Fibroblast of lung (primary cell): Measurements from ENCODE around the gene ATRN. TPM values are rescaled to one million over a fixed set of nuclear protein-coding genes. Genes with fewer than 3 reads are reported as not detected.

Experiments used
- DNase-seq, 2 donors: peaks; one replicate each; pipeline versions ENCODE4 v3.0.0 to v3.0.0-alpha.2; 2010; ENCODE audit warnings: low read depth in 2 of 2
- H2AFZ ChIP-seq: 2 replicates; pipeline ENCODE4 v1.5.1; 2012; ENCODE audit warnings: low read length, control low read depth, inconsistent platforms
- H3K27ac ChIP-seq: 2 replicates; pipeline ENCODE4 v1.5.1; 2011; ENCODE audit warnings: low read length, control low read depth; ENCODE audit not compliant: insufficient read depth
- H3K27me3 ChIP-seq: 2 replicates; pipeline ENCODE4 v1.5.1; 2011; ENCODE audit warnings: mild to moderate bottlenecking, low read length; ENCODE audit not compliant: control insufficient read depth, insufficient read depth
- H3K36me3 ChIP-seq: 2 replicates; pipeline ENCODE4 v1.5.1; 2011; ENCODE audit warnings: low read length; ENCODE audit not compliant: control insufficient read depth, insufficient read depth
- H3K4me1 ChIP-seq: 2 replicates; pipeline ENCODE4 v1.5.1; 2011; ENCODE audit warnings: low read length; ENCODE audit not compliant: control insufficient read depth, insufficient read depth; ENCODE audit errors: extremely low read depth
- H3K4me2 ChIP-seq: 2 replicates; pipeline ENCODE4 v1.5.1; 2011; ENCODE audit warnings: low read length, control low read depth; ENCODE audit not compliant: insufficient read depth; ENCODE audit errors: extremely low read depth
- H3K4me3 ChIP-seq, 4 experiments: fragments of 200-600 bp in 1 of 4; sonication (generic) in 1 of 4; replicated peaks in 1 of 4; 2 replicates each; pipeline ENCODE4 v1.5.1; 2011 to 2016; ENCODE audit warnings: low read length in 4 of 4, low read depth in 3 of 4, mild to moderate bottlenecking in 3 of 4, control low read depth in 2 of 4, inconsistent platforms in 1 of 4, mixed read lengths in 1 of 4; ENCODE audit not compliant: insufficient read depth in 1 of 4; ENCODE audit errors: control extremely low read depth in 1 of 4
- H3K79me2 ChIP-seq: 2 replicates; pipeline ENCODE4 v1.5.1; 2012; ENCODE audit warnings: mild to moderate bottlenecking, low read length, inconsistent platforms; ENCODE audit not compliant: control insufficient read depth, insufficient read depth
- H3K9ac ChIP-seq: 2 replicates; pipeline ENCODE4 v1.5.1; 2011; ENCODE audit warnings: mild to moderate bottlenecking, low read length, control low read depth; ENCODE audit not compliant: insufficient read depth
- H3K9me3 ChIP-seq: 2 replicates; pipeline ENCODE4 v1.5.1; 2012; ENCODE audit warnings: low read depth, low read length; ENCODE audit not compliant: control insufficient read depth, insufficient read depth
- H4K20me1 ChIP-seq: 2 replicates; pipeline ENCODE4 v1.5.1; 2011; ENCODE audit warnings: low read length; ENCODE audit not compliant: control insufficient read depth, insufficient read depth; ENCODE audit errors: extremely low read depth
- EZH2 ChIP-seq: IDR thresholded peaks from 2 replicates; pipeline ENCODE4 v1.5.1; 2012; ENCODE audit warnings: low read length, control low read depth, mild to moderate bottlenecking; ENCODE audit errors: missing control alignments
- polyA plus RNA-seq, 2 donors: library from polyadenylated mRNA; depleted of rRNA in 1 of 2; stranded (reverse) in 1 of 2; unstranded in 1 of 2; fragments of >200 nt; gene quantifications; 2 replicates each; pipeline ENCODE4 v1.2.1, GENCODE V29; 2011 to 2012; ENCODE audit warnings: missing spikeins in 1 of 2
- total RNA-seq: library from RNA; depleted of rRNA; stranded (reverse); fragments of >200 nt; gene quantifications from 2 replicates; pipeline ENCODE4 v1.2.1, GENCODE V29; 2014
- TF ChIP-seq, protein P1 (sequence below), 2 donors: IDR thresholded peaks in 1 of 2; conservative IDR thresholded peaks in 1 of 2; 1 replicate in 1 of 2; 2 replicates in 1 of 2; pipeline ENCODE4 v1.5.1; 2011 to 2012; ENCODE audit warnings: low read length in 2 of 2, control low read depth in 1 of 2, inconsistent platforms in 1 of 2, low read depth in 1 of 2, mild to moderate bottlenecking in 1 of 2

Gene ATRN
- total and polyA plus RNA-seq, 2 donors (not counting 1 experiment from before 2014, with no cell fraction given), result 30.6 to 48.8 TPM

DNA sequence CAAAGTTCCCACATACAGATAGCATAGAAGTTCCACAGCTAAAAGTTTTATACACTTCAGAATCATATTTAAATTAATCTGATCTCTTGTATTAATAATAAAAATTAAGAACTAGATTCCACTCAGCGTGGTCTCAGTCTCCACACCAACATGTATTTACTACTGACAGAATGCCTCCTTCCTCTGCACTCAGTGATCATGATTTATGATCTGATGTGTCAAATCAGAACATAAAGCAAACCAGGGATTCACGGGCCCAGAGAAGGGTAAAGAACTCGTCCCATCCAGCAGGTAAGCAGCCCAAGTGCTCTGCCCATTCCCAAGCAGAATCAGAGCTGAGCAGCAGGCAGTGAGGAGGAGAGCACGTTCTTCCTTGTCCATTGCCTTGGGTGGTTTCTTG, 14.2 kb upstream of the ATRN start:
- Histone ChIP-seq H4K20me1 (no peaks in the 10 kb centered on the region), H3K27me3 (peaks cover 13% of the 10 kb centered on the region), H3K9ac (no peak overlapping the region), H3K79me2 (no peaks in the 10 kb centered on the region), H2AFZ (no peak overlapping the region), H3K9me3 (no peaks in the 10 kb centered on the region), H3K4me3 (no peak overlapping the region), H3K36me3 (no peaks in the 10 kb centered on the region), H3K27ac (no peak overlapping the region), H3K4me2 (no peak overlapping the region), H3K4me1 (no peaks in the 10 kb centered on the region)
- no peak for TF ChIP-seq EZH2
- TF ChIP-seq, protein P1, sequence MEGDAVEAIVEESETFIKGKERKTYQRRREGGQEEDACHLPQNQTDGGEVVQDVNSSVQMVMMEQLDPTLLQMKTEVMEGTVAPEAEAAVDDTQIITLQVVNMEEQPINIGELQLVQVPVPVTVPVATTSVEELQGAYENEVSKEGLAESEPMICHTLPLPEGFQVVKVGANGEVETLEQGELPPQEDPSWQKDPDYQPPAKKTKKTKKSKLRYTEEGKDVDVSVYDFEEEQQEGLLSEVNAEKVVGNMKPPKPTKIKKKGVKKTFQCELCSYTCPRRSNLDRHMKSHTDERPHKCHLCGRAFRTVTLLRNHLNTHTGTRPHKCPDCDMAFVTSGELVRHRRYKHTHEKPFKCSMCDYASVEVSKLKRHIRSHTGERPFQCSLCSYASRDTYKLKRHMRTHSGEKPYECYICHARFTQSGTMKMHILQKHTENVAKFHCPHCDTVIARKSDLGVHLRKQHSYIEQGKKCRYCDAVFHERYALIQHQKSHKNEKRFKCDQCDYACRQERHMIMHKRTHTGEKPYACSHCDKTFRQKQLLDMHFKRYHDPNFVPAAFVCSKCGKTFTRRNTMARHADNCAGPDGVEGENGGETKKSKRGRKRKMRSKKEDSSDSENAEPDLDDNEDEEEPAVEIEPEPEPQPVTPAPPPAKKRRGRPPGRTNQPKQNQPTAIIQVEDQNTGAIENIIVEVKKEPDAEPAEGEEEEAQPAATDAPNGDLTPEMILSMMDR (conservative IDR thresholded peaks at IDR 0.05 in 1 of 2, IDR thresholded peaks at IDR 0.05 in 1 of 2; ENCODE audit: low read depth in 1 of 2, low read length in 2 of 2), result no peak
- no peak for DNase-seq

DNA sequence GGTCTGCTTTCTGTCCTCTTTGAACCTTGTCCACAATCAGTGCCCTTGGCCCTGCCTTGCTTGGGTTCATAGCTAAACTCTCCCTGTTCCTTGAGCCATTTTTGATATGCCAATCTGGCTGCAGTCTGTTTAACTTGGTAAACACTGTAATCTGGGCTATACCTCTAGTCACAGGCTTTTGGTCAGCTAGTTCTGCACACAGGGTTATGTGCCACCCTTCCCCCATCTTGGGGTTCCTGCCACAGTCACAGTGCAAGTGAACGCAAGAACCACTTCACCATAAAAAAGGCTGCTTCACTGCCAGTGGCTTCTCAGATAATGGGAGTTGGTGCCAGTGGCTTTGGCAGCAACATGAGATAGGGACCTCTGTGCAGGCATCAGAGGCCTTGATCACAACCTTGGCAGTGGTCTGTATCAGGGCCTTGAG, 10.9 kb upstream of the ATRN start:
- Histone ChIP-seq H3K27me3 (peaks cover 7% of the 10 kb centered on the region), H3K36me3 (no peaks in the 10 kb centered on the region), H3K27ac (no peak overlapping the region), H3K79me2 (no peaks in the 10 kb centered on the region), H3K9ac (no peak overlapping the region), H3K9me3 (no peaks in the 10 kb centered on the region), H3K4me2 (no peak overlapping the region), H3K4me3 (no peak overlapping the region), H4K20me1 (no peaks in the 10 kb centered on the region), H2AFZ (no peak overlapping the region), H3K4me1 (no peaks in the 10 kb centered on the region)
- TF ChIP-seq EZH2, result no peak
- TF ChIP-seq, protein P1 (conservative IDR thresholded peaks at IDR 0.05 in 1 of 2, IDR thresholded peaks at IDR 0.05 in 1 of 2; ENCODE audit: low read depth in 1 of 2, low read length in 2 of 2), result no peak
- DNase-seq, result no peak

DNA sequence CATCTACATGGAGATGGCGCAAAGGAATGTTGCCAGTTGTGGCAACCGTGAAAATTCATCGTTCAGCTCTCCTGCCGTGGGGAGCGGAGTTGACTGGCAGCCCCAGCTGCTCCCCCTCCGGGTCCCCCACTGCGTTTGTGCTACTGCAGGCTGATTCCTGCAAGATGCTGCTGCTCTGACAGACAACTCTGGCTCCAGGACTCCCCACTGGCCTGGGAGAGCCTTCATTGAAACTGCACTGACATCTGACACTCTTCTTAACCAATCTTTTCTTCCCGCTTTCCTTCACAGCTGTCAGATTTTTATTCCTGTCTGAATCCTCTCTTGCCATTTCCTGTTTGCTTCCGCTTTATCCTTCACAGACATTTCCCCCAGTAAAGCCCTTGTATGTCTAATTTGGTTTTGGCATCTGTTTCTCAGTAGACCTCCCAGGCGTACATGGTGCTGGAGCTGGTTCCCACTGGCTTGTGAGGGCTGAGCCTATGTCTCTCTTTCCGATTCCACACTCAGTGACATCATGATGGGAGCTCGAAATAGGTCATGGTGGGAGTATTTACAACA, 9.5 kb upstream of the ATRN start:
- Histone ChIP-seq H3K9me3 (no peaks in the 10 kb centered on the region), H3K27me3 (peaks cover 11% of the 10 kb centered on the region), H3K27ac (no peak overlapping the region), H4K20me1 (no peaks in the 10 kb centered on the region), H3K79me2 (no peaks in the 10 kb centered on the region), H3K4me3 (no peak overlapping the region), H3K9ac (no peak overlapping the region), H3K4me1 (no peaks in the 10 kb centered on the region), H3K36me3 (no peaks in the 10 kb centered on the region), H2AFZ (peak overlapping the region; percentile 4), H3K4me2 (no peak overlapping the region)
- TF ChIP-seq, protein P1 (conservative IDR thresholded peaks at IDR 0.05 in 1 of 2, IDR thresholded peaks at IDR 0.05 in 1 of 2; ENCODE audit: low read depth in 1 of 2, low read length in 2 of 2), result no peak
- DNase-seq, result peak in 1 of 2 donors; percentile 26
